Measurements from ENCODE around the gene KIF25.

GRCh38 chr6:168071620-168072019, 74.1 kb downstream of the KIF25 start:
- TF ChIP-seq POLR2AphosphoS5 (IDR thresholded peaks at IDR 0.05; ENCODE audit: low read depth, low read length) (no peak), TAF1 (IDR thresholded peaks at IDR 0.05; ENCODE audit: borderline replicate concordance, insufficient read depth, low read length) (no peak), REST (IDR thresholded peaks at IDR 0.05; ENCODE audit: insufficient read depth in 1 of 2, low read depth in 2 of 2, low read length in 2 of 2) (no peak), SIN3A (IDR thresholded peaks at IDR 0.05; ENCODE audit: borderline replicate concordance, insufficient read depth, low read length) (no peak)

Data from PFSK-1 (cell line).